HG03565 (cell line): ENCODE measurements around the gene PHB1.
"Not testable (repeated sequence)": the region's sequence is repeated elsewhere in the genome, so short reads cannot be mapped to it uniquely, and the experiment has no call there.

Experiments used
- ATAC-seq: cut with Tn5 transposase; IDR thresholded peaks from one replicate; pipeline ENCODE4 v1.9.1; 2021; ENCODE audit warnings: mild to moderate bottlenecking, moderate library complexity; ENCODE audit not compliant: unreplicated experiment

Gene PHB1

GRCh38 chr17:49439673-49440571 is 25.2 kb upstream of the PHB1 start:
- ATAC-seq: no peak

- ATAC-seq: no peak
These were observed 24.6 kb upstream of the PHB1 start for GRCh38 chr17:49439305-49439672.

GRCh38 chr17:49438436-49439278 is 24.0 kb upstream of the PHB1 start:
- no peak for ATAC-seq

GRCh38 chr17:49437696-49438435 is 23.2 kb upstream of the PHB1 start:
- ATAC-seq: no peak

GRCh38 chr17:49436174-49436573 is 21.5 kb upstream of the PHB1 start:
- ATAC-seq: no peak

- ATAC-seq: no peak
These were observed 21.0 kb upstream of the PHB1 start for GRCh38 chr17:49435671-49436029.

- ATAC-seq: no peak
These were observed 20.4 kb upstream of the PHB1 start for GRCh38 chr17:49434821-49435670.

- no peak for ATAC-seq
These were observed 18.5 kb upstream of the PHB1 start for GRCh38 chr17:49433000-49433694.

GRCh38 chr17:49431743-49432142 is 17.1 kb upstream of the PHB1 start:
- no peak for ATAC-seq

GRCh38 chr17:49425004-49425286 is 10.3 kb upstream of the PHB1 start:
- no peak for ATAC-seq

- not testable (repeated sequence) for ATAC-seq
These were observed 9.8 kb upstream of the PHB1 start for GRCh38 chr17:49424276-49425003.

- ATAC-seq: no peak
These were observed 8.0 kb upstream of the PHB1 start for GRCh38 chr17:49422714-49423113.

GRCh38 chr17:49419761-49420160 is 5.1 kb upstream of the PHB1 start:
- not testable (repeated sequence) for ATAC-seq

GRCh38 chr17:49418754-49419740 is 4.4 kb upstream of the PHB1 start:
- not testable (repeated sequence) for ATAC-seq

- ATAC-seq: no peak
These were observed 436 bp downstream of the PHB1 start for GRCh38 chr17:49414271-49414621.

- no peak for ATAC-seq
These were observed 5.6 kb downstream of the PHB1 start for GRCh38 chr17:49409066-49409465.

GRCh38 chr17:49407981-49408501 is 6.6 kb downstream of the PHB1 start:
- ATAC-seq: no peak

GRCh38 chr17:49407086-49407485 is 7.6 kb downstream of the PHB1 start:
- no peak for ATAC-seq
